ENCODE results near the gene NDUFAF8.

Gene NDUFAF8

DNA sequence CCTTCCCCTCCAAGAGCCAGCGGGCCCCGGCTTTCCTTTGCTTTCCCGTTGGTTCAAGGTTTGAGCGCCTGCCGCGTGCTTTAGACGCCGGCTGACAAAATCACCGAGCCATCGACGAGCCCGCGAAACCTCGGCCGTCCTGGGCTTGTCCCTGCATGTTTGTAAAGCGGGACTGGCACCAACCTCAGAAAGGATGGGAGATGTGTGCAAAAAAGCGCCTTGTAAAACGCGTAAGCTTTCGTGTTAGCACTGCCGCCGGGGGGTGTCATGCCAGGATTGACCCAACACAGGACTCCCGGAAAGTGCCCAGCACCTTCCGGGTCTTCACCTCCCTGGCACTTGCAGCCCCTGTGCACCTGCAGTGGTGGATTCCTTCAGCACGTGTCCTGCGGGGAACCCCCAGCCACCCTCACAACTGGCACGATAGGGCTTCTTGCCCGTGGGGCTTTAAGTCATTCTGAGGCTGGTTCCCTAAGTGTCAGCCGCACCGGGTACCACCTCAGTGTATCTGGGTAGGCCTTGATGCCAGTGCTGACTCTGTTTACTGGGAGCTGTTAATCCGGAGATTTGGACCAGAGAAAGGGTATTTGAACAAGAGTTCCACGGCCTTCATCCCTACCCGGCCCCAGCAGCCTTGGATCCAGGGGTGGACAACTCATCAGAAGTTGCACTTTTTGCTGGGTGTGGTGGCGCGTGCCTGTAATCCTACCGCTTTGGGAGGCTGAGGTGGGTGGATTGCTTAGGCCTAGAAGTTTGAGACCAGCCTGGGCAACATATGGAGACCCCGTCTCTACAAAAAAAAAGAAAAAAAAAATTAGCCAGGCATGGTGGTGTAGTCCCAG lies 817 bp downstream of the NDUFAF8 start:
- DNase-seq (ENCODE audit: low spot score) = peak; percentile 43

DNA sequence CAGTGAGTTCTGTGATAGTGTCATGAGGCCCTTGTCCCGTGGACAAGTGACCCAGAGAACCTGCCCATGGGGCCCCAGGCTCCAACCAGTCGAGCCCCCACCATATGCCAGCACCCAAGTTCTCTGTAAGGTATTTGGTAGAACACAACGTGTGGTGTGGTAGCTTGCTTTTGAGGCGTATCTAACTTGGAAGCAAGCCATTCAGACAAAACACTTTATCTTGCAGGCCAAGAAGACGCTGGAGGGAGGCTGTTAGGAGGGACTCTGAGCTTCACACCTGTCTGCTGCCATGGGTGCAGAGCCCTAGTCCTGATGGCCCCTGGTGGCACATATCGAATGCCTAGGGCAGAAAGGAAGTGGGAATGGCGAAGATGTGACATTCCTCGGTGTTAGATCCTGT lies 1.6 kb downstream of the NDUFAF8 start:
- DNase-seq (ENCODE audit: low spot score) = no peak

DNA sequence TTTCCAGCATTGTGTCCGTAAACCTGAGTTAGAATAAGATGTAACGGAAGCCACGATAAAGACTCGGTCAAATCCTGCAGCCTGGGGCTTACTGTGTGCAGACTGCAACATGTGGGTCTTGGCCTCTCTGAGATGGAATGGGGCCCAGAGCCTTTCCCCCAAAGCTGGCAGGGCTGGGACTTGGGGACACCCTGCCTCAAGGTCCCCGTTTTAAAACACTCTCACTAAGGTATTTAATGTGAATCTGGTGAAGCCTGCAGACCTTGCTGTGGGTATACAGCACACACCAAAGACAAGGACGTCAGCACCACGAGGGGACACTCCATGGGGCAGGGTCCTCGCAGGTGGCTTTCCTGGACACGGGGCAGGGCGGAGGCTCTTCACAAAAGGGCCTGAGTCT lies 2.1 kb downstream of the NDUFAF8 start:
- DNase-seq (ENCODE audit: low spot score) = no peak

DNA sequence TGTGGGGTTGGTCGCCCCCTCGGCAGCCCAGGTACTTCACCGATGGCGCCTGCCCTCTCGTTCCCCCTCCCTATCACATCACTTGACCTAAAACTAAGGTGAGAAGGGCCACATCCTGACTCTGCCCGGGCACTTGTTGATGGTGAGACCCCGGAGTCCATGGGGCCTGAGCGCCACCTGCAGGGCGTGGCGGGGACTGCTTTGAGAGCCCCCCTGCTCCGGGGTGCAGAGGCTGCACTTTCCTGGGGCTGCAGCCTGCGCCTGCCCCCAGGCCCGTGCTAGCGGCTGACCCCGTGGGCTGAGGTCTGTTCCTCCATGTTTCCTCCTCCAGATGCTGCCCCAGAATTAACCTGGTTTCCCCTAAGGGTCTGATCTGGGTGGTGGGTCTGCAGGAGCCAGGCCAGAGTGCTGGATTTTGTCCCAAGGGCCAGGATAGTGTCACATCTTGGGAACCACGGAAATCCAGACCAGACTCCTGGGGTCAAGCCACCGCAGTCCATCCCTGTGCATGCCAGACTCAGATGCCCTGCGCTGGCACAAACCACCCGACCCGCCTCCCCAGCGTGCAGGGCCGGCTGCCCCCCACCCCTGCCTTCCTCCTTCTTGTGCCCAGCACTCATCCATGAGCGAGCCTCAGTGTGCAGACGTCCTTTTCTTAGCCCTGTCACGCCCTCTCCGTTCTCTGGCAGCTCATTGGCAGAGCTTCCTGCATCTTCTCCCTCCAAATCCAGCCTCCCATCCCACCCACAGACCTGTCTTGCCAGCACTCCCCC lies 2.7 kb downstream of the NDUFAF8 start:
- DNase-seq (ENCODE audit: low spot score) = peak; percentile 75

DNA sequence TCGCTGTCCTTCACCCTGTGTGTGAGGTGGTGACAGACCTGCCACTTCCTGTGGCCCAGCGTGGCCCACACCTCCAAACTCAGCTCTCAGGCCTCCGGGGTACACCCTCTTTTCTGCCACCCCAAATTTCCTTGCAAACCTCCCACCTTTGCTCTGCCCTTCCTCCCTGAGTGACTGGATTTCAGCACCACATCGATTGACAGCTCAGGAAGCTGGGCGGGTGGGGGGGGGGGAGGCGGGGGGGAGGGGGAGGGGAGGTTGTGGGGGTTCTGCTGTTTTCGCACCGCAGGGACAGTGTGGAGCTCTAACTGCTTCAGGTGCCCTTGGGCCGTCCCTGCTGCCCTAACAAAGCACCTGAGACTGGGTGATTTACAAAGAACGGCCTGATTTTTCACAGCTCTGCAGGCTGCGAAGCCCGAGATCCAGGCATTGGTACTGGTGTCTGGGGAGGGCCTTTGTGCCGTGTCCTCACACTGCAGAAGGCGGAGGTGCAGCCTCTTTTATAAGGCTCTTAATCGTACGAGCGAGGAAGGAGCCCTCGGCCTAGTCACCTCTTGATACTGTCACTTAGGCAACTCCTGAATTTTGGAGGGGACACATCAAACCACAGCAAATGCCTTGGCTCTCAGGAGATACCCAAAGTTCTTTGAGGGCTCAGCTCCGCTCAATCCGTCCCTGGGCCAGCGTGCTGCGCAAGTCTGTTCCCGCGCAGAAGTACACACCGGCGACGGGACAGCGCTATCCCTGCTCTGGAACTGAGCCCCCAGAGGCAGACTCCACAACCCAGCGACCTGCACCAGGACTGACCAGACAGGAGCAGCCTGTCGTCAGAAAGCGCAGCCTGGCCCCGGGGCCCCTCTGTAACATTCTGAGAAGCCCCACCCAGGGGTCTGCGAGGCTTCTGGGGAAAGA lies 3.6 kb downstream of the NDUFAF8 start:
- no peak for DNase-seq (ENCODE audit: low spot score)

DNA sequence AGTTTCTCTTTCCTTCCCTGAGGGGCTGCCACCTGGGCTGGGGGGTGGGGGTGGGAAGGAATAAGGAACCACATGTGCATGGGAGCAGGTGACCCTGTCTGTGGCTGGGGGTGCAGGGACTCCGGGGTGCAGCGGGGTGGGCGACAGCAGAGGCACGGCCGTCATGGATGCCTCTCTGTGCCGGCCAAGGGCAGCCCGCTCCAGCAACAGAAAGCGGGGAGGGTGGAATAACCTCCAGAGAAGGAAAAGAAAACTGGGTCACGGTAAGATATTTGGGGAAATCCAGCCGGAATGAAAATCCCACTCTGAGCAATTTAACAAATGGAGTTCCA lies 4.2 kb downstream of the NDUFAF8 start:
- no peak for DNase-seq (ENCODE audit: low spot score)

DNA sequence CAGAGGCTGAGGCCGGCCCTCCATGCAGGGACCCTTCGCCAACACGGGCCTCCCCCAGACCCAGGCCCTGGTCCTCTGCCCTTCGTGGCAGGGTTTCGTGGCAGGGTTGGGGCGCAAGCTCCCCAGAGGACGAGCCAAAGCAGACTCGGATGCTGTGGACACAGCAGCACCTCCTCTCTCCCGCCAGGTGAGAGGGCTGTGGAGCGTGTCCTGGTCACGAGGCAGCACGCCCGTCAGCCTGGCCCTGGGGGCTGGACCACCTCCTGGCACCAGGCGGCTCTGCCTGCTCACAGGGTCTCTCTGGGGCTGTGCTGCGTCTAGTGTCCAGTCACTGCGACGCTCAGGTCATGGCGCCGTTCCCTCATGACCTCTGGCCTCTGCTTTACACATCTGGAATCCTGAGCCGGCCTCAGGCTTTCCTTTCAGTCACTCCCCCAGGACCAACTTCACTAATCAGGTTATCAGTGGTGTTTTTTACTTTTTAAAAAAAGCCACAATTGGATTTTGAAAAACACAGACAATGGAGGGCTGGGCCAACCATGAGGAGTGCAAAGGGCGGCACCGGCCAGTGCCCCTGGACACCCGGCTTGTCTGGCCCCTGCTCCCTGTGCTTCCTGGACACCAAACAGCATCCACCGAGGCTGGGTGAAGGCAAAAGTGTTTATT lies 5.4 kb downstream of the NDUFAF8 start:
- no peak for DNase-seq (ENCODE audit: low spot score)

DNA sequence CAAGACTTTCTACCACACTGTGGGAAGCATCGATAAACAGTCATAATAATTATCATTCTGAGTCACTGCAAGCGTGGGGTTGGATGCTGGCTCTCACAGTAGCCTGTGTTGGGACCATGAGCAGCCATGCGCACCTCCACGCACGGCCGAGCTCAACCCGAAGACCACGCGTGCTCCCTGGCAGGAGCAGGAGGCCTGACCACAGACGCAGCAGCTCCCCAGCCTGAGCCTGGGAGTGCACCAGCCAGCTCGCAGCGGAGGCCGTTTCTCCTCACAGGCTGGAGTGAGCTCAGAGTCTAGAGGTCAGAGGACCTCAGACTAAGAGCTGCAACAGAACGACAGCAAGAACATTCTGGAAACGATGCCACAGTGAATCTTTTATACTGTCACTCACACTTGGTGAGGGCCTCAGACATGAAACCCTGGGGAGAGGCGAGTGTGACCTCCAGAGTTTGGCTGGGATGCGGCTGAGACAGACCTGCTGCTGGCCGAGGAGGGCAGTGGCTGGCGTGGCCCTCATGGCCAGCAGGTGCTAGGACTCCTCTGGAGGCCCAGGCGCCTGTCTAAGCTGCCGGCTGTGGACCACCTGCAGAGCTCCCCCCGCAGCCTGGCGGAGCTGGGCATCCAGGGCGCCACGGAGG lies 6.0 kb downstream of the NDUFAF8 start:
- no peak for DNase-seq (ENCODE audit: low spot score)

DNA sequence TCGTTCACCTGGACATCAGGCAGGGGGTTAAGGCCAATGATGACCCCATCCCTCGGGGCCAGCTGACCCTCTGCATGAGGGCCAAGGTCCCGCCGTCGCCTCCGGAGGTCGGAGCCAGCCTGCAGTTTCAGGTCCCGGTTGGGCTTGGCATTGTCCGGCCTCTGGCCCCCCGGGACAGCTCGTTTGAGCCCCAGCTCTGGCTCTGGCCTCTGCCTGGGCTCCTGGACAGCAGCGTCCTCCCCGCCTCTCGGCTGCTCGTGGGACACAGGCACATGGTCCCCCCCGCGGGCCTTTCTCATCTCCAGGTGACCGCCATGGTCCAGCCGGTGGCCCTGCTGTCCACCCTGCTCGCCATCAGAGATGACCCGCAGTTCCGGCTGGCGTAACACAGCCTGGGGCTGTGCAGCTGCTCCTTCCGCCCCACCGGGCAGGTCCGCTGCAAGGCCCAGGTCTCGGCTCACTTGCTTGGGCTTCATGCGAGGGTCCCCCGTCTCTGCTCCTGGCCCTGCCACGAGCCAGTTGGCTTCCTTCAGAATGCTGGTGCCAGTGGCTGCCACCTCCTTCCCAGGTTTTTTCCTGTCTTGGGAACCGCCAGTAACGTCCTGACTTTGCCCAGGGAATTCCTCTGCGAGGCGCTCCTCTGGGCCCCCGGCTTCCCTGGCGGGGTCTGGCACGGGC lies 6.7 kb downstream of the NDUFAF8 start:
- DNase-seq (ENCODE audit: low spot score) = no peak

DNA sequence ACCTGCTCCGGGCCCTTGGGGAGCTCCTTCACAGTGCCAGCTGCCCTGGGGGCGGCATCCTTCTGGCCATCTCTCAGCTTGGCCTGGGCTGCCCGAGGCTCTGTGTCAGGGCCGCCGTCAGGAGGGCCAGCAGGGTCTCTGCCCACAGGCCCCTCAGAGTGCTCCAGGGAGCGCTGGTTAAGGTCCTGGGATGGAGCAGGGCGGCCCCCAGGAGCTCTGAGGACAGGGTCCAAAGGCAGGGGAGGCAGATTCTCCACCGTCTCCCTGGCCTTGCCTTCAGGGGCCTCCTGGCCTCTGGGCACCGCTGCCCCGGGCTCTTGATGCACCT lies 7.2 kb downstream of the NDUFAF8 start:
- DNase-seq (ENCODE audit: low spot score) = no peak

DNA sequence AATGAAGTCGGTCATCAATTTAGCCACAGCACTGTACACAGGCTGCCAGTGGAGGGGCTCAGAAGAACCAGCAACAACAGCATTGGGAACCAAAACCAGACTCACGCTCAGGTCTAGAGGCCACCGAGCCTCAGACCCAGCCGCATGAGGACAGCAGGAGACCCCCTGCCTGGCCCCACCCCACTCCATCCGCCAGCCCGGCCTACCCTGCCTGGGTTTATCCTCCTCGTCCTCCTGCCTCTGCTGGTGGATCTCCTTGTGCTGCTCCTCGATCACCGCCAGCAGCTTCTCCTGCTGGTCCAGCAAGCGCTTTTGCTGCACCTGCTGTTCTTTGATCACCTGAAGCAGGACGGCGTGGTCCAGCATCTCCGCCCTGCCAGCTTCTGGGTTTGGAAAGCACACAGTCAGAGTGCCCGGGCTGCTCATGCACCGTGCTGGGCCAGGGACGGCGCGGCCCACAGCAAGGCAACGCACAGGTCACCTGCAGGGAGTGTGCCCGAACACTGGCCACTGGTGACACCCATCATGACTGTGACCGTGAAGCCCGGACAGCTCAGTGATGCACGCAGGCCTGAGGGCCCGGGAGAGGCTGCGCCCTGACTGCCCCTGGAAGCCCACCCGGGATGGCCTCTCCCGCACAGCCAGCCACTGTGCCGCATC lies 7.7 kb downstream of the NDUFAF8 start:
- DNase-seq (ENCODE audit: low spot score) = no peak

DNA sequence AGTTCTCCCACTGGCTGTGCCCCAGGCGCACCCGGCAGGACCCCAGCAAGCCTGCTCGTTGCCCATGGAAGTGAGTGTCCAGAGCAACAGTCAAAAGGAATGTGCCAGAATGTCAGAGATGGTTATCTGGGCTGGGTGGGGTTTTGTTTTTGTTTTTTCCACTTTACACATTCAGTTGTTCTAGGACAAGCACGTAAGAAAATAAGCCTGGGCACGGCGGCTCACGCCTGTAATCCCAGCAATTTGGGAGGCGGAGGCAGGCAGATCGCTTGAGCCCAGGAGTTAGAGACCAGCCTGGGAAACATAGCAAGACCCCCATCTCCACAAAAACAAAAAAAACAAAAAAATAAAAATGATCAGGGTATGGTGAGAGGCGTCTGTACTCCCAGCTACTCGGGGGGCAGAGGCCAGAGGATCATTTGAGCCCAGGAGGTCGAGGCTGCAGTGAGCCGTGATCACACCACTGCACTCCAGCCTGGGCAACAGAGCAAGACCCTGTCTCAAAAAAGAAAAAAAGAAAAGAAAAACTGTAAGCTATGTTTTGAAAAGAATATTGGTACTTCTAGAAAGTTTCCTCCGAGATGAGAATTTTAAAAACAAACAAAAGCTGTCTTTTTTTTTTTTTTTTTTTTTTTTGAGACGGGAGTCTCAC lies 8.3 kb downstream of the NDUFAF8 start:
- DNase-seq (ENCODE audit: low spot score) = no peak

DNA sequence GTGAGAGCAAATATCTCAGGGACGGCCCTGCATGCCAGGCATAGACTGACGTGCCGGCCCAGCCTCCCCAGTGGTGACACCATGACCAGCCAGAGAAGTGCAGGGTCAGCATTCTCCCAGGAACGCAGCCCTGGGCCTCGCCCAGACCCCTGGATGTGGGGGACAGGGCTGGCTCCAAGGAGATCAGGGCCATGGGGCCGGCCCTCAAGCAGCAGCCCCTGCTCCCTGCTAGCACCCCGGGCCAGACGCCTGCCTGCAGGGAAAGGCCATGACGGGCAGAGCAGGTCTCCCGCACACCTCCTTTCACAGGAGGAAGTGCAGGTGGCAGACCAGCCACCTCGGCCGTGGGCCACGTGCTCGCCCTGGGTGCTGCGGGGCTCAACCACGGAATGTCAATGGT lies 9.5 kb downstream of the NDUFAF8 start:
- DNase-seq (ENCODE audit: low spot score) = no peak

DNA sequence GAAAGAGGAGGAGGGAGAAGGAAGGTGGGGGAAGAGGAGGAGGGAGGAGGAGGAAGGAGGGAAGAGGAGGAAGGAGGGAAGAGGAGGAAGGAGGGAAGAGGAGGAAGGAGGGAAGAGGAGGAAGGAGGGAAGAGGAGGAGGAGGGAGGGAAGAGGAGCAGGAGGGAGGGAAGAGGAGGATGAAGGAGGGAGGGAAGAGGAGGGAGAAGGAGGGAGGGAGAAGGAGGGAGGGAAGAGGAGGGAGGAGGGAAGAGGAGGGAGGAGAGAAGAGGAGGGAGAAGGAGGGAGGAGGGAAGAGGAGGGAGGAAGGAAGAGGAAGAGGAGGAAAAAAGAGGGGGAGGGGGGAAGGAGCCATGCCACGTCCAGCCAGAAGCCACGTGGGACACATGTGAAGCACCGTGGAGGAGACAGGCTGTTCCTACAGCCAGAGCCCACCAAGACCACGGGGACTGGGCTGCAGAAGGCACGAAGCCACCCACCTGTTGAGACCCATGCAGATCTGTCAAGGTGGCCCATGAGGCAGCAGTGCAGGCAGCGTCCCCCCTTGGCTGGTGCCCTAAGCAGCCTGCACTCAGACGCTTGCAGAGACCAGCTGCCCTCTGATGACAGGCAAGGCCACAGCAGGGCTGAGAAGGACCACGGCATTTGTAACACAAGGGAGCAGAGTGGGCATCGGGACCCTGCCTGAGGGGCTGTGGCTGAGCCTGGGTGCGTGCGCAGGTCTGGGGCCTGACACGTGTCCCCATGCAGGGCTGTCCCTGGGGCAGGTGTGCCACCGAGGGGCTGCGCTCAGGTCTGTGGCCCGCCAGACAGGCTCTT lies 10.3 kb downstream of the NDUFAF8 start:
- no peak for DNase-seq (ENCODE audit: low spot score)

DNA sequence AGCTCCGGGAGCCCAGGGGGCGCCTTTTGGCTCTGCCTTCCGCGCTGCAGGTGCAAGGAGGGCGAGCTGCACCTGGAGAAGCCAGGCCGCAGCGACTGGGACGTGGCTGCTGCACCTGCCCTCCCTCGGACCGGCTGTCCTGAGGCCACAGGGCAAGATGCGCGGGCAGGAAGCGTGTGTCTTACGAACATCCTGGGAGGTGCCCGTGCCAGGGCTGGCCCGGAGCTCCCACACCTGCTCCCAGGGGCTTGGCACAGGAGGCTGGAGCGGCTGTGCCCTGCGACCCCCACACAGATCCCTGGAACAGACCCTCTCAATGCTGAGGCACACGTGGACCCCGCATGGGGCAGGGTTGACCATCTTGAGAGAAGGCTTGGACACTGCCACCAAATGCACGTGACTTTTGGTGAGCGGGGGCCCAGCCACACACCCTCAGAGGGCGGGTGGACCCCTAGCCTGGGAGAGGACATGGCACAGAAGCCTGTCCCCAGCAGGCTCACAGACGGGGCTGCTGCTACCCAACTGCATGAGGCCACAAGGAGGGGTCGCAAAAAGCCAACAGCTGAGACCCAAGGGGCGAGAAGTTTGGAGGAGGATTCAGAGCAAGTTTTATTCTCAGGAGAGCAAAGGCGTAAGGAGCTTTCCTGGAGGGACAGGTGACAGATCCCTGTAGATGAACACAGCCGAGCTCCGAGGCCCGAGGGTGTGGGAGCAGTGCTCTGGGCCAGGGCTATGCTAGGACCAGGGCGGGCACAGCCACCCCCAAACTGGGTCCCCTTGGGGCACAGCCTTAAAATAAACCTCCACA lies 11.4 kb downstream of the NDUFAF8 start:
- DNase-seq (ENCODE audit: low spot score) = no peak

DNA sequence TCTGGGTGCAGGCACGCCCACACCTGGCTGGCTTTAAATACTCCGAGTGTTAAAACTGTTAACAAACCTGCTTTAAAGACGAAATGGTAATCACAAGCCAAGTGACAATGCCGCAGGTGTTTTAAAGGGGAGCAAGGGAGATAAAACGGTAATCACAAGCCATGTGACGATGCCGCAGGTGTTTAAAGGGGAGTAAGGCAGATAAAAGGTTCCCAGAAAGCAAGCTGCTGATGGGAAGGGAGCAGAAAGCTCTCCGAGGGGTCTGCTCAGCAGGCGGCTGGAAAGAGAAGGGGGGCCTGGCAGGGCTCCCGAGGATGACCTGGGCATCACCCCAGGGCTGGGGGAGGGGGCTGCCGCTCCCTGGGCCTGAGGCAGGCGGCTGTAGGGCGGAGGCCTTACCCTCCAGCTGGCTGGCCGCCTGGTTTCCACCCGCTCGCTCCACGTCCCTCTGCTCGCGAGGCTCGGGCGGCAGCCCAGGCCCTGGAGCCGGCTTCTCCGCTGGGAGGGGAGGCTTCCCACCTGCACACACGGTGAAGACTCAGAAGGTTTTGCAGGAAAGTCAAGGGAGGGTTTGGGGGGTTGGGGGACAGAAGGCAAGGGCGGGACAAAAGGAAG lies 12.1 kb downstream of the NDUFAF8 start:
- DNase-seq (ENCODE audit: low spot score) = no peak

DNA sequence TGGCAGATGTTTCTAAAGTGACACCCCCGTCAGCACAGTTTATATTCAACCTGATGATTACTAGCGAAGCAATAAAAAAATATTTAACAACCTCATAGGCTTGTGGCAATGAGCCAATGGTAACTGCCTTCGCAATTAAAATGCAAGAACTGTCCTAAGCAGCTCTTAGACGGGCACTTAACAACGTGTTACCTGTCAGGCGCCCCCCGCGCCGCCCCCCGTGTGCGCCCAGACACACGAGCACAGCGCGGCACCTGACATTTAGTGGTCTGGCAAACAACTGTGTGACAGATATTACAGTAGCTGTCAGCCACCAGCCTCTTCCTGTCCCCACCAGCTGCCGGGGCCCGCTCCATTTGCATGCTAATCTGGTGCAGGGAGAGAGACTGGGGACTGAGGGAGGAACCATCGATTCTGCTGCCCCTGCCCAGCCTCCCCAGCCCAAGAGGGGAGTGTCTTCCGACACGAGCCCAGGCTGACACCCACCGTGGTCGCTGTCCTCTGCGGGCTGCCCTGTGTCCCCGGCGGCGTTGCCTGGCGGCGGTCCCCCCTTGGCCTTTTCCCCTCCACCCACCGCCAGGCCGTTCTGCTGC lies 12.7 kb downstream of the NDUFAF8 start:
- DNase-seq (ENCODE audit: low spot score) = no peak
